ENCODE measurements around the gene RERE. TPM values are rescaled to one million over a fixed set of nuclear protein-coding genes. Genes with fewer than 3 reads are reported as not detected.

RERE gene
- polyA plus RNA-seq, 1 experiment, result 14.3 TPM

GRCh38 chr1:8666389-8667167, 150.9 kb downstream of the RERE start:
- no peak for DNase-seq (ENCODE audit: low read depth, low spot score)
- ChIA-PET CTCF (interaction anchor here (1.1 to 1.2 kb wide), 2 partner anchors 105 to 182 kb away, joined by 3 to 4 read pairs; no protein-coding TSS in a partner anchor), POLR2A (interaction anchor here (0.6 kb wide), 1 partner anchor 29 kb away, joined by 3 read pairs; no protein-coding TSS in a partner anchor)
- Histone ChIP-seq H3K27ac (ENCODE audit: low read depth, low read length) (peak overlapping the region; percentile 11), H3K9me3 (ENCODE audit: control insufficient read depth, insufficient read depth, low read length) (no peaks in the 10 kb centered on the region), H3K27me3 (ENCODE audit: control insufficient read depth, insufficient read depth, low read length) (no peaks in the 10 kb centered on the region), H3K4me3 (ENCODE audit: low read depth, low read length) (no peak overlapping the region)
- no peak for TF ChIP-seq CTCF (IDR thresholded peaks at IDR 0.05; ENCODE audit: low read depth, low read length)

- no peak for TF ChIP-seq CTCF (IDR thresholded peaks at IDR 0.05; ENCODE audit: low read depth, low read length)
- no peak overlapping the region for H3K27ac ChIP-seq (ENCODE audit: low read depth, low read length)
- H3K27me3 ChIP-seq (ENCODE audit: control insufficient read depth, insufficient read depth, low read length), result no peaks in the 10 kb centered on the region
- CTCF ChIA-PET, result no interaction called here
- H3K4me3 ChIP-seq (ENCODE audit: low read depth, low read length), result no peak overlapping the region
- DNase-seq (ENCODE audit: low read depth, low spot score), result no peak
- no peaks in the 10 kb centered on the region for H3K9me3 ChIP-seq (ENCODE audit: control insufficient read depth, insufficient read depth, low read length)
- POLR2A ChIA-PET, result no interaction called here
Observed at GRCh38 chr1:8665833-8666232, 151.6 kb downstream of the RERE start.

- CTCF ChIA-PET, result no interaction called here
- no peak for DNase-seq (ENCODE audit: low read depth, low spot score)
- no peak for TF ChIP-seq CTCF (IDR thresholded peaks at IDR 0.05; ENCODE audit: low read depth, low read length)
- Histone ChIP-seq H3K27ac (ENCODE audit: low read depth, low read length) (no peak overlapping the region), H3K4me3 (ENCODE audit: low read depth, low read length) (no peak overlapping the region), H3K9me3 (ENCODE audit: control insufficient read depth, insufficient read depth, low read length) (no peaks in the 10 kb centered on the region), H3K27me3 (ENCODE audit: control insufficient read depth, insufficient read depth, low read length) (no peaks in the 10 kb centered on the region)
- POLR2A ChIA-PET, result no interaction called here
Observed at GRCh38 chr1:8664887-8665286, 152.6 kb downstream of the RERE start.

- ChIA-PET CTCF (interaction anchor here (1.1 kb wide), 1 partner anchor 16 kb away, joined by 3 read pairs; no protein-coding TSS in a partner anchor), POLR2A (no interaction called here)
- no peak for DNase-seq (ENCODE audit: low read depth, low spot score)
- H3K27ac ChIP-seq (ENCODE audit: low read depth, low read length), result no peak overlapping the region
- no peaks in the 10 kb centered on the region for H3K27me3 ChIP-seq (ENCODE audit: control insufficient read depth, insufficient read depth, low read length)
- no peaks in the 10 kb centered on the region for H3K9me3 ChIP-seq (ENCODE audit: control insufficient read depth, insufficient read depth, low read length)
- H3K4me3 ChIP-seq (ENCODE audit: low read depth, low read length), result no peak overlapping the region; the same call in 1 of the 2 replicates
- no peak for TF ChIP-seq CTCF (IDR thresholded peaks at IDR 0.05; ENCODE audit: low read depth, low read length)
Observed at GRCh38 chr1:8663915-8664329, 153.5 kb downstream of the RERE start.

GRCh38 chr1:8663090-8663802, 154.2 kb downstream of the RERE start:
- Histone ChIP-seq H3K27ac (ENCODE audit: low read depth, low read length) (no peak overlapping the region), H3K4me3 (ENCODE audit: low read depth, low read length) (no peak overlapping the region), H3K9me3 (ENCODE audit: control insufficient read depth, insufficient read depth, low read length) (no peaks in the 10 kb centered on the region), H3K27me3 (ENCODE audit: control insufficient read depth, insufficient read depth, low read length) (no peaks in the 10 kb centered on the region)
- CTCF ChIA-PET, result interaction anchor here (0.6 to 2.2 kb wide), 5 partner anchors 9 to 186 kb away, joined by 3 to 11 read pairs (median 4); no protein-coding TSS in a partner anchor
- DNase-seq (ENCODE audit: low read depth, low spot score), result no peak
- no peak for TF ChIP-seq CTCF (IDR thresholded peaks at IDR 0.05; ENCODE audit: low read depth, low read length)
- POLR2A ChIA-PET, result no interaction called here

All from AG04450 (cell line).